RWPE2 (cell line): ENCODE data around the gene ATP13A3.

ENCODE experiments used
- ATAC-seq: fragments of 200-7000 bp; cut with Tn5 transposase; 3 replicates; pipeline ENCODE4 v1.9.1; 2021; ENCODE audit warnings: low read depth
- DNase-seq: peaks from one replicate; pipeline ENCODE4 v3.0.0-alpha.2; 2020; ENCODE audit warnings: low spot score
- H3K27ac ChIP-seq: fragments of 450-650 bp; 2 replicates; pipeline ENCODE4 v1.5.1; 2017; ENCODE audit warnings: mild to moderate bottlenecking; ENCODE audit not compliant: poor library complexity, severe bottlenecking
- H3K27me3 ChIP-seq: fragments of 250-450 bp; sonication (Bioruptor Pico); 2 replicates; pipeline ENCODE4 v1.5.1; 2021; ENCODE audit warnings: mild to moderate bottlenecking, moderate library complexity; ENCODE audit not compliant: insufficient read depth, poor library complexity, severe bottlenecking
- H3K36me3 ChIP-seq: fragments of 250-450 bp; sonication (Bioruptor Pico); 2 replicates; pipeline ENCODE4 v1.5.1; 2020; ENCODE audit warnings: low read depth, mild to moderate bottlenecking, moderate library complexity
- H3K4me1 ChIP-seq: fragments of 250-450 bp; sonication (Bioruptor Pico); 2 replicates; pipeline ENCODE4 v1.5.1; 2021; ENCODE audit warnings: mild to moderate bottlenecking, moderate library complexity; ENCODE audit not compliant: insufficient read depth, poor library complexity, severe bottlenecking
- H3K4me3 ChIP-seq: fragments of 250-450 bp; sonication (Bioruptor Pico); 2 replicates; pipeline ENCODE4 v1.5.1; 2021; ENCODE audit warnings: mild to moderate bottlenecking, moderate library complexity; ENCODE audit not compliant: severe bottlenecking
- H3K9me3 ChIP-seq: fragments of 250-450 bp; sonication (Bioruptor Pico); 2 replicates; pipeline ENCODE4 v1.5.1; 2021; ENCODE audit warnings: mild to moderate bottlenecking, moderate library complexity; ENCODE audit not compliant: severe bottlenecking
- CTCF ChIP-seq: fragments of 450-650 bp; IDR thresholded peaks from one replicate; pipeline ENCODE4 v1.5.1; 2017; ENCODE audit warnings: mild to moderate bottlenecking, moderate library complexity; ENCODE audit not compliant: poor library complexity, severe bottlenecking

ATP13A3 gene

GRCh38 chr3:194396859-194397756 lies 89.7 kb downstream of the ATP13A3 start:
- Histone ChIP-seq H3K27ac (no peak overlapping the region), H3K4me1 (no peaks in the 10 kb centered on the region), H3K4me3 (no peak overlapping the region), H3K9me3 (no peaks in the 10 kb centered on the region), H3K36me3 (no peaks in the 10 kb centered on the region), H3K27me3 (peaks cover 7% of the 10 kb centered on the region)
- no peak for TF ChIP-seq CTCF
- DNase-seq (no peak), ATAC-seq (0 out of 3 replicates have a peak, but pooled peaks have one; percentile 22)

GRCh38 chr3:194396539-194396858 lies 90.3 kb downstream of the ATP13A3 start:
- H3K9me3 ChIP-seq = no peaks in the 10 kb centered on the region
- H3K27ac ChIP-seq = no peak overlapping the region

GRCh38 chr3:194395778-194396538 lies 90.8 kb downstream of the ATP13A3 start:
- peaks cover 7% of the 10 kb centered on the region for H3K27me3 ChIP-seq
- H3K9me3 ChIP-seq = no peaks in the 10 kb centered on the region
- TF ChIP-seq CTCF = no peak
- no peak for DNase-seq
- H3K4me3 ChIP-seq = no peak overlapping the region
- H3K4me1 ChIP-seq = no peaks in the 10 kb centered on the region
- no peak for ATAC-seq
- no peaks in the 10 kb centered on the region for H3K36me3 ChIP-seq
- H3K27ac ChIP-seq = no peak overlapping the region

More at GRCh38 chr3:194396539-194396858, 90.3 kb downstream of the ATP13A3 start:
- H3K4me1 ChIP-seq = no peaks in the 10 kb centered on the region
- H3K36me3 ChIP-seq = no peaks in the 10 kb centered on the region
- H3K4me3 ChIP-seq = no peak overlapping the region
- TF ChIP-seq CTCF = no peak
- ATAC-seq (no peak), DNase-seq (no peak)
- peaks cover 7% of the 10 kb centered on the region for H3K27me3 ChIP-seq

- Histone ChIP-seq H3K4me3 (no peak overlapping the region), H3K27me3 (peaks cover 7% of the 10 kb centered on the region), H3K9me3 (no peaks in the 10 kb centered on the region), H3K27ac (no peak overlapping the region), H3K4me1 (no peaks in the 10 kb centered on the region), H3K36me3 (no peaks in the 10 kb centered on the region)
- DNase-seq = no peak
- 0 out of 3 replicates have a peak, but pooled peaks have one; percentile 10 for ATAC-seq
- TF ChIP-seq CTCF = no peak
Measured at GRCh38 chr3:194395212-194395611, 91.6 kb downstream of the ATP13A3 start.
